ENCODE measurements around the gene ST3GAL4.

GRCh38 chr11:126360049-126360446, 4.6 kb downstream of the ST3GAL4 start:
- TF ChIP-seq, protein P1, sequence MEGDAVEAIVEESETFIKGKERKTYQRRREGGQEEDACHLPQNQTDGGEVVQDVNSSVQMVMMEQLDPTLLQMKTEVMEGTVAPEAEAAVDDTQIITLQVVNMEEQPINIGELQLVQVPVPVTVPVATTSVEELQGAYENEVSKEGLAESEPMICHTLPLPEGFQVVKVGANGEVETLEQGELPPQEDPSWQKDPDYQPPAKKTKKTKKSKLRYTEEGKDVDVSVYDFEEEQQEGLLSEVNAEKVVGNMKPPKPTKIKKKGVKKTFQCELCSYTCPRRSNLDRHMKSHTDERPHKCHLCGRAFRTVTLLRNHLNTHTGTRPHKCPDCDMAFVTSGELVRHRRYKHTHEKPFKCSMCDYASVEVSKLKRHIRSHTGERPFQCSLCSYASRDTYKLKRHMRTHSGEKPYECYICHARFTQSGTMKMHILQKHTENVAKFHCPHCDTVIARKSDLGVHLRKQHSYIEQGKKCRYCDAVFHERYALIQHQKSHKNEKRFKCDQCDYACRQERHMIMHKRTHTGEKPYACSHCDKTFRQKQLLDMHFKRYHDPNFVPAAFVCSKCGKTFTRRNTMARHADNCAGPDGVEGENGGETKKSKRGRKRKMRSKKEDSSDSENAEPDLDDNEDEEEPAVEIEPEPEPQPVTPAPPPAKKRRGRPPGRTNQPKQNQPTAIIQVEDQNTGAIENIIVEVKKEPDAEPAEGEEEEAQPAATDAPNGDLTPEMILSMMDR (IDR thresholded peaks at IDR 0.05 in 4 of 5, conservative IDR thresholded peaks at IDR 0.05 in 1 of 5) = no peak
- no peak for TF ChIP-seq POLR2A (IDR thresholded peaks at IDR 0.05)

Measured in gastrocnemius medialis (tissue), 4 donors.